IMR-90 (cell line): ENCODE measurements around the gene IWS1. TPM values are rescaled to one million over a fixed set of nuclear protein-coding genes. Genes with fewer than 3 reads are reported as not detected.

Experiments used
- ATAC-seq: fragments of 200-7000 bp; cut with Tn5 transposase; 2 replicates; pipeline ENCODE4 v1.9.1; 2020; ENCODE audit warnings: low read depth, mild to moderate bottlenecking, moderate library complexity
- BruUV-seq: library from RNA; stranded (reverse); fragments of 400-500 nt; replicated peaks from 2 replicates; lab custom pipeline; 2021; lab: Mats Ljungman, UMichigan
- CTCF ChIA-PET: fragments of 300-600 bp; formaldehyde crosslinking; extraction: SDS; loops from one replicate; lab custom pipeline; 2021; ENCODE audit warnings: antibody characterized with exemption; lab: Yijun Ruan, JAX
- POLR2A ChIA-PET: fragments of 300-600 bp; sonication (Branson Sonifier 250); formaldehyde crosslinking; loops from one replicate; lab custom pipeline; 2022; ENCODE audit warnings: antibody characterized with exemption; ENCODE audit not compliant: unreplicated experiment; lab: Charles Lee
- DNase-seq: peaks from one replicate; pipeline ENCODE4 v3.0.0; 2013
- H2AFZ ChIP-seq: replicated peaks from 2 replicates; pipeline ENCODE3; 2013; ENCODE audit warnings: low read length, mild to moderate bottlenecking; ENCODE audit not compliant: poor library complexity
- H2AK5ac ChIP-seq: 2 replicates; pipeline ENCODE4 v1.6.1; 2013; ENCODE audit warnings: low read depth, low read length, inconsistent platforms
- H2AK9ac ChIP-seq: replicated peaks from 2 replicates; pipeline ENCODE3; 2013; ENCODE audit warnings: mild to moderate bottlenecking, low read depth, low read length, moderate library complexity; ENCODE audit not compliant: poor library complexity
- H2BK120ac ChIP-seq: 2 replicates; pipeline ENCODE4 v1.6.1; 2013; ENCODE audit warnings: low read depth, low read length, inconsistent platforms
- H2BK15ac ChIP-seq: 3 replicates; pipeline ENCODE4 v1.6.1; 2013; ENCODE audit warnings: low read depth, low read length, inconsistent platforms
- H2BK20ac ChIP-seq: 2 replicates; pipeline ENCODE4 v1.6.1; 2013; ENCODE audit warnings: low read depth, mild to moderate bottlenecking, inconsistent platforms, low read length, moderate library complexity
- H2BK5ac ChIP-seq: 2 replicates; pipeline ENCODE4 v1.6.1; 2013; ENCODE audit warnings: mild to moderate bottlenecking, low read depth, low read length, inconsistent platforms; ENCODE audit not compliant: poor library complexity, severe bottlenecking
- H3K14ac ChIP-seq: replicated peaks from 2 replicates; pipeline ENCODE4 v1.6.1; 2013; ENCODE audit warnings: low read depth, low read length, inconsistent platforms
- H3K18ac ChIP-seq: 2 replicates; pipeline ENCODE4 v1.6.1; 2013; ENCODE audit warnings: low read depth, low read length, control low read depth
- H3K23ac ChIP-seq: 2 replicates; pipeline ENCODE4 v1.6.1; 2013; ENCODE audit warnings: low read depth, low read length, inconsistent platforms
- H3K27ac ChIP-seq: 2 replicates; pipeline ENCODE4 v1.5.1; 2013; ENCODE audit warnings: mild to moderate bottlenecking, control low read depth, low read length; ENCODE audit not compliant: insufficient read depth
- H3K27me3 ChIP-seq: 2 replicates; pipeline ENCODE4 v1.6.1; 2013; ENCODE audit warnings: low read length; ENCODE audit not compliant: control insufficient read depth, insufficient read depth
- H3K36me3 ChIP-seq: 2 replicates; pipeline ENCODE4 v1.6.1; 2013; ENCODE audit warnings: low read length, mixed read lengths; ENCODE audit not compliant: control insufficient read depth, insufficient read depth
- H3K4ac ChIP-seq: 2 replicates; pipeline ENCODE4 v1.6.1; 2013; ENCODE audit warnings: low read depth, low read length, inconsistent platforms
- H3K4me1 ChIP-seq: 2 replicates; pipeline ENCODE4 v1.6.1; 2013; ENCODE audit warnings: low read length, mixed read lengths; ENCODE audit not compliant: control insufficient read depth, insufficient read depth
- H3K4me2 ChIP-seq: 2 replicates; pipeline ENCODE4 v1.6.1; 2013; ENCODE audit warnings: low read depth, mild to moderate bottlenecking, control low read depth, low read length, moderate library complexity
- H3K4me3 ChIP-seq: 2 replicates; pipeline ENCODE4 v1.5.1; 2013; ENCODE audit warnings: low read depth, mild to moderate bottlenecking, control low read depth, low read length, moderate library complexity; ENCODE audit not compliant: insufficient read depth
- H3K56ac ChIP-seq: 2 replicates; pipeline ENCODE4 v1.6.1; 2013; ENCODE audit warnings: low read length, inconsistent platforms; ENCODE audit not compliant: insufficient read depth; ENCODE audit errors: extremely low read depth
- H3K79me1 ChIP-seq, 2 experiments: 2 replicates each; pipeline ENCODE4 v1.6.1; 2013; ENCODE audit warnings: low read length in 2 of 2, inconsistent platforms in 1 of 2, low read depth in 1 of 2
- H3K9ac ChIP-seq: 2 replicates; pipeline ENCODE4 v1.6.1; 2013; ENCODE audit warnings: low read depth, low read length, control low read depth
- H3K9me1 ChIP-seq: 2 replicates; pipeline ENCODE4 v1.6.1; 2013; ENCODE audit warnings: low read length, inconsistent platforms; ENCODE audit not compliant: insufficient read depth
- H3K9me3 ChIP-seq: 2 replicates; pipeline ENCODE4 v1.6.1; 2013; ENCODE audit warnings: low read length; ENCODE audit not compliant: control insufficient read depth, insufficient read depth
- H4K20me1 ChIP-seq: 2 replicates; pipeline ENCODE4 v1.6.1; 2013; ENCODE audit warnings: low read length, inconsistent platforms; ENCODE audit not compliant: insufficient read depth
- H4K5ac ChIP-seq: 2 replicates; pipeline ENCODE4 v1.6.1; 2013; ENCODE audit warnings: mild to moderate bottlenecking, low read depth, low read length, control low read depth
- H4K8ac ChIP-seq, 2 experiments: 2 replicates each; pipeline ENCODE4 v1.6.1; 2013; ENCODE audit warnings: low read depth in 2 of 2, low read length in 2 of 2, control low read depth in 1 of 2, inconsistent platforms in 1 of 2
- H4K91ac ChIP-seq: 2 replicates; pipeline ENCODE4 v1.6.1; 2013; ENCODE audit warnings: low read depth, low read length, inconsistent platforms; ENCODE audit not compliant: insufficient read depth
- BHLHE40 ChIP-seq: fragments of 150-350 bp; IDR thresholded peaks from 2 replicates; pipeline ENCODE4 v1.6.1; 2016; ENCODE audit warnings: mild to moderate bottlenecking, low read depth, low read length
- CEBPB ChIP-seq: IDR thresholded peaks from 2 replicates; pipeline ENCODE4 v1.6.1; 2012; ENCODE audit warnings: low read depth, low read length, improper control_type of control experiment
- CHD1 ChIP-seq: IDR thresholded peaks from 2 replicates; pipeline ENCODE4 v1.6.1; 2012; ENCODE audit warnings: low read depth, low read length, improper control_type of control experiment
- FOS ChIP-seq: fragments of 150-350 bp; IDR thresholded peaks from 2 replicates; pipeline ENCODE4 v1.6.1; 2016; ENCODE audit warnings: low read depth, low read length
- MAFK ChIP-seq: IDR thresholded peaks from 2 replicates; pipeline ENCODE4 v1.6.1; 2012; ENCODE audit warnings: low read depth, low read length, improper control_type of control experiment
- MAZ ChIP-seq: IDR thresholded peaks from 2 replicates; pipeline ENCODE4 v1.6.1; 2012; ENCODE audit warnings: low read depth, mild to moderate bottlenecking, low read length, improper control_type of control experiment, moderate library complexity, borderline replicate concordance
- MXI1 ChIP-seq: IDR thresholded peaks from 2 replicates; pipeline ENCODE4 v1.6.1; 2012; ENCODE audit warnings: low read depth, mild to moderate bottlenecking, low read length, moderate library complexity, borderline replicate concordance
- NFE2L2 ChIP-seq: fragments of 150-350 bp; IDR thresholded peaks from 2 replicates; pipeline ENCODE4 v1.6.1; 2016; ENCODE audit warnings: low read depth, mild to moderate bottlenecking, low read length
- POLR2A ChIP-seq: IDR thresholded peaks from 2 replicates; pipeline ENCODE4 v1.6.1; 2012; ENCODE audit warnings: mild to moderate bottlenecking, low read depth, low read length
- RAD21 ChIP-seq: IDR thresholded peaks from 2 replicates; pipeline ENCODE4 v1.6.1; 2012; ENCODE audit warnings: low read length, improper control_type of control experiment
- RCOR1 ChIP-seq: IDR thresholded peaks from 2 replicates; pipeline ENCODE4 v1.6.1; 2012; ENCODE audit warnings: mild to moderate bottlenecking, low read length, improper control_type of control experiment; ENCODE audit not compliant: insufficient replicate concordance
- RFX5 ChIP-seq: IDR thresholded peaks from 2 replicates; pipeline ENCODE4 v1.8.0; 2012; ENCODE audit warnings: low read depth, mild to moderate bottlenecking, low read length, moderate library complexity
- SMC3 ChIP-seq: fragments of 150-350 bp; IDR thresholded peaks from 2 replicates; pipeline ENCODE4 v1.6.1; 2016; ENCODE audit warnings: low read depth, mild to moderate bottlenecking, antibody characterized with exemption, low read length, moderate library complexity
- WGBS, 2 experiments: methylation state at CpG; one replicate each; pipeline versions ENCODE4 v1.1.5 to v1.1.7; 2013; ENCODE audit warnings: missing lambda C conversion rate in 2 of 2; ENCODE audit not compliant: insufficient read length in 1 of 2; ENCODE audit errors: extremely low coverage in 2 of 2; 5-methylcytosine and 5-hydroxymethylcytosine counted together
- dilution Hi-C: fragments of 300-500 bp; cut with HindIII; formaldehyde crosslinking; loops from one replicate; pipeline ENCODE4 v1.14.3; 2018; ENCODE audit warnings: low sequenced_read_pairs; ENCODE audit not compliant: unreplicated experiment
- in situ Hi-C: fragments of 300-500 bp; cut with MboI; formaldehyde crosslinking; loops from 3 replicates; pipeline ENCODE4 v1.14.3; 2019; ENCODE audit warnings: low sequenced_read_pairs, inconsistent platforms, mixed read lengths
- intact Hi-C: fragments of 100-400 bp; cut with micrococcal nuclease; formaldehyde crosslinking; loops from 2 replicates; pipeline ENCODE4 v1.10.0; 2022
- polyA plus RNA-seq, 3 experiments: library from polyadenylated mRNA; depleted of rRNA; stranded (reverse); fragments of >200 nt; gene quantifications; 2 replicates each; pipeline ENCODE4 v1.2.3, GENCODE V29; 2012; ENCODE audit warnings: low replicate concordance in 1 of 3
- total RNA-seq: library from RNA; depleted of rRNA; stranded (reverse); fragments of >200 nt; gene quantifications from 2 replicates; pipeline ENCODE4 v1.2.3, GENCODE V29; 2012
- TF ChIP-seq, protein P1 (sequence below): fragments of 150-350 bp; IDR thresholded peaks from 2 replicates; pipeline ENCODE4 v1.6.1; 2016; ENCODE audit warnings: low read depth, mild to moderate bottlenecking, low read length, moderate library complexity, borderline replicate concordance
- TF ChIP-seq, protein P2 (sequence below): conservative IDR thresholded peaks from 2 replicates; pipeline ENCODE4 v1.5.1; 2012; ENCODE audit warnings: mild to moderate bottlenecking, low read depth, low read length, improper control_type of control experiment
- TF ChIP-seq, protein P3 (sequence below): fragments of 150-350 bp; IDR thresholded peaks from 2 replicates; pipeline ENCODE4 v1.6.1; 2017; ENCODE audit warnings: mild to moderate bottlenecking, antibody characterized with exemption, low read length, low read depth

IWS1 gene
- total and polyA plus RNA-seq, 2 of the 4 experiments (the other 2 are of a cell fraction): 31.5 to 52.5 TPM

DNA sequence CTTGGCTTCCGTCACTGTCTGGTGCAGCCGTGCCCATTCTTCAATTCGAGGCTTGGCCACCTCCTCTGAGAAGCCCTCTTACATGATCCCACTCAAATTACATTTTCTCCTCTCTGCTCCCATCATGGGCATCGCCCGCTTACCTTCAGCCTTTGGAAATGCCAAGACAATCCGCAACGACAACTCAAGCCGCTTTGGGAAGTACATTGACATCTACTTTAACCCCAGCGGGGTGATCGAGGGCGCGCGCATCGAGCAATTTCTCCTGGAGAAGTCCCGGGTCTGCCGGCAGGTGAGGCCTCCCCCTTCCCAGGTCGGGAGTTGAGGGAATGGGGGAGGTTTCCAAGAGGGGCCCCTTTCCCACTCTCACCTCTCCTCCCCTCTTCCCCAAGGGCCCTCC is 47.5 kb upstream of the IWS1 start:
- CTCF ChIA-PET: no interaction called here
- no peak overlapping the region for H3K18ac ChIP-seq

More for the DNA sequence above, 47.5 kb upstream of the IWS1 start:
- peaks cover 7% of the 10 kb centered on the region for H3K4me1 ChIP-seq
- no peak overlapping the region for H3K23ac ChIP-seq
- H3K4me2 ChIP-seq: no peak overlapping the region
- no peak overlapping the region for H2BK120ac ChIP-seq
- no peak for TF ChIP-seq FOS
- TF ChIP-seq NFE2L2: no peak
- no peak for TF ChIP-seq RFX5
- no peak for TF ChIP-seq MAZ
- TF ChIP-seq BHLHE40: no peak
- TF ChIP-seq MXI1: no peak
- no peak for TF ChIP-seq CHD1
- no peak for TF ChIP-seq RAD21
- no peak for TF ChIP-seq MAFK
- TF ChIP-seq, protein P1, sequence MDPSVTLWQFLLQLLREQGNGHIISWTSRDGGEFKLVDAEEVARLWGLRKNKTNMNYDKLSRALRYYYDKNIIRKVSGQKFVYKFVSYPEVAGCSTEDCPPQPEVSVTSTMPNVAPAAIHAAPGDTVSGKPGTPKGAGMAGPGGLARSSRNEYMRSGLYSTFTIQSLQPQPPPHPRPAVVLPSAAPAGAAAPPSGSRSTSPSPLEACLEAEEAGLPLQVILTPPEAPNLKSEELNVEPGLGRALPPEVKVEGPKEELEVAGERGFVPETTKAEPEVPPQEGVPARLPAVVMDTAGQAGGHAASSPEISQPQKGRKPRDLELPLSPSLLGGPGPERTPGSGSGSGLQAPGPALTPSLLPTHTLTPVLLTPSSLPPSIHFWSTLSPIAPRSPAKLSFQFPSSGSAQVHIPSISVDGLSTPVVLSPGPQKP: no peak
- TF ChIP-seq, protein P2, sequence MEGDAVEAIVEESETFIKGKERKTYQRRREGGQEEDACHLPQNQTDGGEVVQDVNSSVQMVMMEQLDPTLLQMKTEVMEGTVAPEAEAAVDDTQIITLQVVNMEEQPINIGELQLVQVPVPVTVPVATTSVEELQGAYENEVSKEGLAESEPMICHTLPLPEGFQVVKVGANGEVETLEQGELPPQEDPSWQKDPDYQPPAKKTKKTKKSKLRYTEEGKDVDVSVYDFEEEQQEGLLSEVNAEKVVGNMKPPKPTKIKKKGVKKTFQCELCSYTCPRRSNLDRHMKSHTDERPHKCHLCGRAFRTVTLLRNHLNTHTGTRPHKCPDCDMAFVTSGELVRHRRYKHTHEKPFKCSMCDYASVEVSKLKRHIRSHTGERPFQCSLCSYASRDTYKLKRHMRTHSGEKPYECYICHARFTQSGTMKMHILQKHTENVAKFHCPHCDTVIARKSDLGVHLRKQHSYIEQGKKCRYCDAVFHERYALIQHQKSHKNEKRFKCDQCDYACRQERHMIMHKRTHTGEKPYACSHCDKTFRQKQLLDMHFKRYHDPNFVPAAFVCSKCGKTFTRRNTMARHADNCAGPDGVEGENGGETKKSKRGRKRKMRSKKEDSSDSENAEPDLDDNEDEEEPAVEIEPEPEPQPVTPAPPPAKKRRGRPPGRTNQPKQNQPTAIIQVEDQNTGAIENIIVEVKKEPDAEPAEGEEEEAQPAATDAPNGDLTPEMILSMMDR: no peak
- TF ChIP-seq SMC3: no peak
- no peak for TF ChIP-seq CEBPB
- TF ChIP-seq, protein P3, sequence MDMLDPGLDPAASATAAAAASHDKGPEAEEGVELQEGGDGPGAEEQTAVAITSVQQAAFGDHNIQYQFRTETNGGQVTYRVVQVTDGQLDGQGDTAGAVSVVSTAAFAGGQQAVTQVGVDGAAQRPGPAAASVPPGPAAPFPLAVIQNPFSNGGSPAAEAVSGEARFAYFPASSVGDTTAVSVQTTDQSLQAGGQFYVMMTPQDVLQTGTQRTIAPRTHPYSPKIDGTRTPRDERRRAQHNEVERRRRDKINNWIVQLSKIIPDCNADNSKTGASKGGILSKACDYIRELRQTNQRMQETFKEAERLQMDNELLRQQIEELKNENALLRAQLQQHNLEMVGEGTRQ: no peak
- TF ChIP-seq RCOR1: no peak
- no peak for TF ChIP-seq POLR2A
- no peak overlapping the region for H3K56ac ChIP-seq
- H2BK5ac ChIP-seq: no peak overlapping the region
- POLR2A ChIA-PET: no interaction called here
- H3K9ac ChIP-seq: no peak overlapping the region
- no TSS peak for BruUV-seq
- H3K27me3 ChIP-seq: peaks cover 4% of the 10 kb centered on the region; the same call in 1 of the 2 replicates
- peaks cover 3% of the 10 kb centered on the region; the same call in 1 of the 2 replicates for H3K9me1 ChIP-seq
- DNase-seq: no peak
- no peak overlapping the region for H3K4me3 ChIP-seq
- ATAC-seq: no peak
- no peaks in the 10 kb centered on the region for H4K20me1 ChIP-seq
- in situ Hi-C loops: no loop called here
- H2BK15ac ChIP-seq: no peak overlapping the region
- no peak overlapping the region for H3K14ac ChIP-seq
- no peak overlapping the region for H2BK20ac ChIP-seq
- intact Hi-C loops: no loop called here
- no peak overlapping the region for H3K4ac ChIP-seq
- H2AK9ac ChIP-seq: no peak overlapping the region
- H2AK5ac ChIP-seq: no peak overlapping the region
- 84% methylated on average over 7 of the region's 17 CpGs; no CpG with 5 or more reads in 1 of the 2 experiments for WGBS, 2 experiments
- no peaks in the 10 kb centered on the region for H3K79me1 ChIP-seq
- H4K5ac ChIP-seq: no peak overlapping the region
- H2AFZ ChIP-seq: no peak overlapping the region
- no peak overlapping the region for H4K8ac ChIP-seq
- dilution Hi-C loops: no loop called here
- no peaks in the 10 kb centered on the region for H3K9me3 ChIP-seq
- no peak overlapping the region for H3K27ac ChIP-seq
- H4K91ac ChIP-seq: no peak overlapping the region
- H3K36me3 ChIP-seq: no peaks in the 10 kb centered on the region
